ENCODE data around the gene PPFIBP1.
"Not testable (repeated sequence)": the region's sequence is repeated elsewhere in the genome, so short reads cannot be mapped to it uniquely, and the experiment has no call there.

PPFIBP1 gene

GRCh38 chr12:27730097-27730588, 206.1 kb downstream of the PPFIBP1 start:
- no peak for DNase-seq

- no peak for DNase-seq
Measured at GRCh38 chr12:27732281-27732680, 208.3 kb downstream of the PPFIBP1 start.

DNA sequence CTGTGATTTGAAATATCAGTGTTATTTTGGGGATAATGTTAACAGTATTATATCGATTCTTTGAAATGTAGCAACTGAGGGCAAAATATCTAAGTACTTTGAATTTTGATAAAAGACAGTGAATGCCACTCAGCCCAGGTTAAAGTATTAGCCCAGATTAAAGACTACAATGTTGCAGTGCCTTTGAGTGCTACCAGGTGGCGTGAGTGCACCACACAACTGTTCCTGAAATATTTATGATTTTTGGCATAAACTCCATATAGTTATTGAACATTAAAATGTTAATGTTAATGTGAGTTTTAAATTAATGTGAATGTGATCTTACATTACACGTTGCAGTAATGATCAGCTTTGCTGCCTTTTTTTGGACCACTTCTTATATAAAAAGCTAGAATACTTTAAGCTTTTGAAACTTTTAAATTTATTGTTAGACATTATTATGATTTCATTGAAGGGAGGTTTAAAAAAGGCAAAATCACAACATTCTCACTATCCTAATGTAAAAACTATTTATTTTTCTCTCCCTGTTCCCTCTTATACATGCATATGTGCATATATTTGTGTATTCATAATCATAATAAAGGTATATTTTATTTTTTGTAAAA, 209.1 kb downstream of the PPFIBP1 start:
- DNase-seq: peak in 4 of 6 experiments; percentile 2 to 47 (median 24)

DNA sequence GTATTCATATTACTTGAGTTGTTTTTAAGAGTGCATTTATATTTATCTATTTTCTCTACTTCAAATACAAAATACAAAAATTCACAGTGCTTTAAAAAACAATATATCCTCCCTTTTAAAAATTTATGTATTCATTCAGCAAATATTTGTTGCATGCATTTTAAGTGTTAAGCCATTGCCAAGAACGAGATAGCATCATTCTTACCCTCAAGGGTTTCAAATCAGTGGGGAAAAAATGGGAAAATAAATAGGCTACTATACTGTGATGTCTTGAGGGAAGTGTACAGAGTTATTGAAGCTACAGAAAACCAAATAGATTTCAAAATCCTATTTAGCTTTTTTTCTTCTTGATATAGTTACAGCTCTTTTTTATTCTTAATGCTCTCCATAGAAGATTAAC, 209.8 kb downstream of the PPFIBP1 start:
- no peak for DNase-seq

DNA sequence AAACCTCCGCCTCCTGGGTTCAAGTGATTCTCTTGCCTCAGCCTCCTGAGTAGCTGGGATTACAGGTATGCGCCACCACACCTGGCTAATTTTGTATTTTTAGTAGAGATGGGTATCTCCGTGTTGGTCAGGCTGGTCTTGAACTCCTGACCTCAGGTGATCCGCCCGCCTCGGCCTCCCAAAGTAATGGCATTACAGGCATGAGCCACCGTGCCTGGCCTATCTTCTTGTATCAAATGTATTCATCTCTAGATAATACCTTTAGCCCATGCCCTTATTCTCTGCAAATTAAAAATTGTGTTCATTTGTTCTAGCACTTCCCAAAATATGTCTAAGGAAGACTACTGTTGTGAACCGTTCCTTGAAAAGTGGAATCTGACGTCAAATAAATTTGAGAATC, 210.3 kb downstream of the PPFIBP1 start:
- DNase-seq: not testable (repeated sequence)

DNA sequence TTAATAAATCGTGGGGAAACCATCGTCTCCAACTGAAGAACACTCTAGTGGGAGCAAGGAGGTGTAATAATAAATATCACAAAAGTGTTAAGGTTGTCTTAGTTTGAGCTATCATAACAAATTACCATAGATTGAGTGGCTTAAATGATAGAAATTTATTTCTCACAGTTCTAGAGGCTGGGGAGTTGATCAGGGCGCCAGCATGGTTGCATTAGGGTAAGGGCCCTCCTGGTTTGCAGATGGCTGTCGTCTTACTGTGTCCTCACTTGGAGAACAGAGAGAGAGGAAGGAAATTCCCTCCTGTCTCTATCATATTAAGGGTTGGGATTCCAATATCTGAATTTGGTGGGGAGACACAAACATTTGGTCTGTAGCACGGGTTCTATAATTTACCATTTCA, 219.6 kb downstream of the PPFIBP1 start:
- DNase-seq: no peak

Measured in stimulated activated naive CD4-positive, alpha-beta T cell (primary cell).